Measurements from ENCODE around the gene ANXA2R.
"Not testable (repeated sequence)": the region's sequence is repeated elsewhere in the genome, so short reads cannot be mapped to it uniquely, and the experiment has no call there.

The ANXA2R gene

GRCh38 chr5:43033841-43034590, 6.1 kb downstream of the ANXA2R start:
- DNase-seq: no peak

GRCh38 chr5:43027054-43027785, 12.9 kb downstream of the ANXA2R start:
- DNase-seq: no peak

- DNase-seq: not testable (repeated sequence)
Measured at GRCh38 chr5:43025184-43025950, 14.8 kb downstream of the ANXA2R start.

DNA sequence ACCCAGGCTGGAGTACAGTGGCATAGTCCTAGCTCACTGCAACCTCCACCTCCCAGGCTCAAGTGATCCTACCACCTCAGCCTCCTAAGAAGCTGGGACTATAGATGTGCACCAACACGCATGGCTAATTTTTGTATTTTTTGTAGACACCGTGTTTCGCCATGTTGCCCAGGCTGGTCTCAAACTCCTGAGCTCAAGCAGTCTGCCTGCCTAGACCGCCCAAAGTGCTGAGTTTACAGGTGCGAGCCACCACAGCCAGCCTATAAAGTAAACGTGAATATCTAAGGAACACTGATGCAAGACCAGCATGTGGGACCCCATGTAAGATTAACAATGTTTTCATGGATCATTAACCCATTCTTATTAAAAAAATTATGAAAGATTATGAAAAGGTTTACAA, 15.9 kb downstream of the ANXA2R start:
- no peak for DNase-seq

DNA sequence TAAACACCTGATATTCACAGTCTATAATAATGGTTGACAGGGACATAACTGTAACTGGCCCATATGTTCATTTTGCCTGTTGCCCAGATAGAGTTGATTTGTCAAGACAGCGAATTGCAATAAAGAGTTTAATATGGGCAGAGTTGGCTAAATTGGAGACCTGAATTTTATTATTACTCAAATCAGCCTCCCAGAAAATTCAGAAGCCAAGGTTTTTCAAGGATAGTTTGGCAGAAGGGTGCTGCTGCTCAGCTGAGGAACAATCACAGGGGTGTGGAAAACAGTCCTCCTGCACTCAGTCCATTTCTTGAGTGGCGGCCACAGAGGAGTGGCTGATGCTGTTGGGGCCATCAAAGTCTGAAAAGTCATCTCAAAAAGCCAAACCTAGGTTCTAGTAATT, 19.0 kb downstream of the ANXA2R start:
- no peak for DNase-seq

DNA sequence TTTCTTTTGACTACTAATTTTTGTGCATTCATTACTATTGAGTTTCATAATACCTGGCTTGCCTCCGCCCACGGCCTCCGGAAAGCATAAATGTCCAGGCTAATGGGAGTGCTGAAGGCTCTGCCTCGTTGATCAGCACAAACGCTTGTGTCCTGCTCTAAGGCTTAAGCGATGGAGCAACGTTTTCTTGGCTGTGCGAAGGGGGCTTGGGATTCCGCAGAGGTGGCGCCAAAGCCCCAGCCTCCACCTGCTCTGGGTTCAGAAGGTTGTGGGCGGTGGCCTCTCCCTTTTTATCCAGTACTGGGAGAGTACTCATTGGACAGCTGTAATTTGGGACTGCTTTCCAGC, 19.7 kb downstream of the ANXA2R start:
- DNase-seq: no peak

- peak; percentile 91 for DNase-seq
Measured at GRCh38 chr5:43019614-43020398, 20.3 kb downstream of the ANXA2R start.

DNA sequence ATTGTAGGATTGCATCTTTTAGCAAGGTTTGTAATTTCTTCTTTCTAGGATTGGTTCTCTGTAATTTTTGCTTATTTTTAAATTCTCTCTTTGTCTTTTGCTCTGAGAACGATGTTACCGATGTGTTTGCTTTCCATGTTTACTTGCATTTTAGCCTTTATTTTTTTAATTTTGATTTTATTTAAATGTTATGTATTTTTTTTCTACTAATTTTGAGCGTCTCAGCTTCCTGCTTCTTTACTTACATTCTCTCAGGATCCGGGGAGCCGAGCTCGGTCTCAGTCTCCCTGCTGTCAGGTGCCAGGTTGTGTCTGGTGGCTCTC, 20.9 kb downstream of the ANXA2R start:
- no peak for DNase-seq

GRCh38 chr5:43017428-43017815, 22.7 kb downstream of the ANXA2R start:
- DNase-seq: peak; percentile 48

DNA sequence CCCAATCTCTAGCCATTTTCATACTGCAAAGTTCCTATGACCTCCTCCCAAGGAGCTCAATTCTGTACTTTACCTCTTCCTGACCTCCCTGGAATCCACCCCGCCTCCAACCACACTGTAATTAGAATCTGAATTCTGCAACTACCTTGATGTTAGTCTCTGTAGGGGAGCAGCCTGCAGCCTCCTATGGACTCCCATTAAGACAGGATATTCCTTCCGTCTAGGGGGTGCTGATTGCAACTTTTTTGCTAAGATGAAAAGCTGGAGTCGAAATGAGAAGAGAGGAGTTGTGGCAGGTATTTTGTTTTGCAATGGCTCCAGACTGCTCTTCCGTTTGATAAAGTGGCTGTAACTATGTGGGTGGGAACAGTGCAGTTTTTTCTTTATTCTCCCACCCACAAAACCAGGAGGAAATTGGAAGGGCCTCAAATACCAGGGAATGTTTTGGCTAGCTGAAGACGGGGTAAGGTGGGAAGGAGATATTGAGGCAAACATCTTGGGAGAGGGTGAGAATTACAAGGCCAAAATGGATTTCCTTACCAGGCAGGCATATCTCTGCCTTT, 23.8 kb downstream of the ANXA2R start:
- no peak for DNase-seq

DNA sequence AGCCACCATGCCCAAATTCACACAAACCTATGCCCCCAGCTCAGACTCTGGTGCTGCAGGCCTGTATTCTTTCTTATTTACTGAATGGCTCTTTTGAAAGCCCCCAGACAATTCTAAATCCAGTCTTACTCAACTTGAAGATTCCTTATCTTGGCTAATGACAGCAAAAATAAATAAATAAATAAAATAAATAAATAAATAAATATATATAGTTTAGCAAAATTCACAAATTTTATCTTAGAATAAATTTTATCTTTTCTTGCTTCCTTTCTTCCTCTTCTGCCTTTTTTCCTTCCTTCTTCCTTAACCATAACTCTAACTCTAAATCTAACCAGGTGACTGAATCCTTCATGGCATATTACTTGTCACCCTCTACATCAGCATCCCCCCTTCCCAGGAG, 25.6 kb downstream of the ANXA2R start:
- no peak for DNase-seq

GRCh38 chr5:43010935-43011315, 29.2 kb downstream of the ANXA2R start:
- peak; percentile 79 for DNase-seq

DNA sequence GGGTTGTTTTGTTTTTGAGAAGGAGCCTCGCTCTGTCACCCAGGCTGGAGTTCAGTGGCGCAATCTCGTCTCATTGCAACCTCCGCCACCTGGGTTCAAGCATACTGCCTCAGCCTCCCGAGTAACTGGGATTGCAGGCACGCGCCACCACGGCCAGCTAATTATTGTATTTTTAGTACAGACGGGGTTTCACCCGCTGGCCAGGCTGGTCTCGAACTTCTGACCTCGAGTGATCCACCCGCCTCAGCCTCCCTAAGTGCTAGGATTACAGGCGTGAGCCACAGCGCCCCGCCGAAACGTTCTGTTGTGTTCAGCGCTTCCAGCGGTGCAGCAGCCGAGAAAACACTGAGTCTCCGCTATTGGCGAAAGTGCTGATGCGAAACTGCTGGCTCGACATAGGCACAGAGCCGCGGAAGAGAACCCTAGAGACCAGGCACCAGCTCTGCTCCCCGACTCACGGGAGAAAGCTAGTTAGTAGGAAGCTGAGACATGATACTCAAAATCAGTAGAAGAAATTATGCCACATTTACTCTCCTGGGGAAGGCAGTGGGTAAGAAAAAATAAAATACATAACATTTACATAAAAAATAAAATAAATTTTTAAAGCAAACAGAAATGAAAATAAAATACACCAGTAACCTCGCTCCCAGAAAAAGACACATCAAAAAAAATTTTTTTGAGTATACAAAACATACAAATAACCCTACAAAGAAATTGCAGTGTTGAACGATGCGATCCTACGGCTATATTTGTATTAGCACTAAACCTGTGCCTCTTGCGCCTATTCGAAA, 31.6 kb downstream of the ANXA2R start:
- DNase-seq: peak; percentile 90

DNA sequence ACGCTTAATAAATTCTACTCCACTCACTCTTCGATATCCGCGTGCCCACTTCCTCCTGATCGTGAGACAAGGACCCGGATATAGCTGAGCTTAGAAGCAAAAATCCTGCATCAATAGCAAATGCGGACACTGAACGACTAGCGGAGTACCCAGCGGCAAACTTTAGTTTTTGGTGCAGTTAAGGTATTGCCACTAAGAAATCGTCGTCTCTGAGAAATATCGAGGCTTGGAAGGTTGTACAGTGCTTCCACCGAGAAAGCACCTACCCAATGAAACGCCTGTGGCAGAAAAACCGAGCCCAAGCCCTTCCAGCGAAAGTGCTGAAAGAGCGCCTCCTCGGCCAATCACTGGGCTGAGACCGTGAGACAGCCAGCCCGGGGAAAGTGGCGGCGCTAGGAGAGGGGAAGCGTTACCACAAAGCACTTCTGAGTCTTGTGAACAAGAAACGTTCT, 32.2 kb downstream of the ANXA2R start:
- DNase-seq: peak; percentile 91

DNA sequence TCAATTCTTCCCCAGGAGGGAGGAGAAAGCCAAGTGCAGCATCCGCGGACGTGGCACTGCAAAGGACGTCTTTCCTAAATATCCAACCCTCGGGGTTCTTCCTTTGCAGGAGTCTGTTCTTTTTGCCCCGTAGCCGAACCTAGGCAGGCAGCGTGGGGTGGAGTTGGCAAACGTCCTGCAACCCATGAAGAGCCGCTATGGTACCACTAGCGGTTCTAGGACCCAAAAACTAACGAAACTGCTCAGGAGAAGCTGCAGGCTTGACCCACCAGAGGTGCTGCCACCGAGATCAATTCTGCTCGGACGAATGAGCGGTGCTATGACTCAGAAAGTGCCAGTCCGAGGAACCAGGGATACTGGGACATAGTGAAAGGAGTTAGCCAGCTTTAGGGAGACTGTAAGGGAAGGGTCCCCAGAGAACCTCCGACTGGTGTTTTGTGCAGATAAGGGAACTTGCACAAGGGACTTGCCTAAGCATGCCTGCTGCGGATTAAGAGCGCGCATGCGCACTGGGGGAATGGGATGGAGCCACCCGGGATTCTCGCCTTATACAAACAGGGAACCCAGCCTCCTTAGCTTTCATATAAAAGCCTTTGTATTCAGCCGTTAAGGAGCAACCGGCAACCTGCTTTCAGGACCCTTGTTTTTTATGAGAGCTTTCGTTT, 32.7 kb downstream of the ANXA2R start:
- DNase-seq: peak; percentile 92

DNA sequence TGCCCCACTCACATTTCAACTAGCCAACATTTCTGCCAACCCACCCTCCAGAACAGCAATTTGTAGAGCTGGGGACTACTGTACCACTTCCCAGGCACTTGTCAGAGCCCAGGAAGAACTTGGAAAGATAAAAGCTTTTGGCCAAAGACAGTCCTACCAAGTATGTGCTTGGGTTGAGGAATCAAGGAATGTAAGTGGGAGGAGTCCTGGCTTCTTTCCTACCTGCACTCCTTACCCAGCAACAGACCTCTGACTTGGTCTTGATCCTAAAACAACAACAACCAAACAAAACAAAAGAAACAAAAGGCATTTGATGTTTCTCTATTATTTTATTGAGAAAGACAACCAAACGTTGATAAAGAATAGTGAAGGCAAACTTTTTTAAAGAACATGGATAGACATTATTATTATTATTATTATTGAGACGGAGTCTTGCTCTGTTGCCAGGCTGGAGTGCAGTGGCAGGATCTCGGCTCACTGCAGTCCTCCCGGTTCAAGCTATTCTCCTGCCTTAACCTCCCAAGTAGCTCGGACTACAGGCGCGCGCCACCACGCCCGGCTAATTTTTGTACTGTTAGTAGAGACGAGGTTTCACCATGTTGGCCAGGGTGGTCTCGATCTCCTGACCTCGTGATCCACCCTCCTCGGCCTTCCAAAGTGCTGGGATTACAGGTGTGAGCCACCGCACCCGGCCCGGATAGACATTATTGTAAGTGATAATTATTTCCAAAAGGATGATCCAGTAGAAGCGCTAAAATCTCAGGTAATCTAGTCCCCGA, 33.5 kb downstream of the ANXA2R start:
- DNase-seq: no peak

- peak; percentile 35 for DNase-seq
Measured at GRCh38 chr5:43005031-43005430, 35.1 kb downstream of the ANXA2R start.

DNA sequence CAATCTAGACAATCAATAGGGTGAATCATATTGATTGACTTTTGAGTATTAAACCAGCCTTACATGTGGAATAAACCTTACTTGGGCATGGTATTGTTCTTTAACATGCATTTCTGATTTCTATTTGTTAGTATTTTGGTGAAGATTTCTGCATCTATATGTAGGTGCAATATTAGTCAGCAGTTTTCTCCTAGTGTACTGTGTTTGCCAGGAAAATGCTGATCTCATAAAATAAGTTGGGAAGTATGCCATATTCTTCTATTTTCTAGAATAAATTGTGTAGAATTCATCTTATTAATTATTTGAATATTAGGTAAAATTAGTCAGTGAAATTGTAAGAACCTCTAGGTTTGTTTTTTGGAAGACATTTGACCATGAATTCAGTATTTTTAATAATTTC, 38.4 kb downstream of the ANXA2R start:
- DNase-seq: no peak

- DNase-seq: no peak
Measured at GRCh38 chr5:43000914-43001313, 39.2 kb downstream of the ANXA2R start.

DNA sequence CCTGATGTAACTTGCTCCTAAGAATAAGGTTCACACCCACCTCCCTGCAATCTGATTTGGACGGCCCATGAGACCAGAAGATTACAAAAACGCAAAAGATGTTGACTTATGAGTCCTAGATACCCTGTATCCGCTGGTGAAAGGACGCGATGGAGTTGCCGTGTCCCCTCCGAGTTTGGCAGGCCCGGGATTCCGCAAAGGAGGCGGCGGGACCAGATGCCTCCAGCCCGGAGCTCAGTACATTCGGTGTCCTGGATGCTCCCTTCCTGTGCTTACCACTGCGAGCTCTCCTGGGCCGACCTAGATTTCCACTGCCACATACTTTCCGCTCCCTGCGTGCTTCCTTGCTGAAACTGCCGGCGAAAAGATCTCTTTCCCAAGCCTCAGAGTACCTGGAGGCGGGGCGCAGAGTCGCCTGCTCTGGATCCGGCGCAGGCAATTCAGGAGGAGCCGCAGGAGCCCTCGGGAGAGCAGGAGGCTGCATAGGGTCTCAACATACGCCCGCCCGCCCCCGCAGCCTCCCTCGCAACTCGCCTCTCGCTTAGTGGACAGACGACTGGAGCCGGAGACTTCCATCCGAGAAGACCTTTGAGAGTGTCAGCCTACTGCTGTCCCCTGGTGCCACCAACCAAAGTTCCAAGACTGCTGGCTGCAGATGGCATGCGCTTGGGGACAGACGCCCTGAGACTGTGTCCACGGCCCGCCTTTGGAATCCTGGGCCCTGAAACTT, 39.8 kb downstream of the ANXA2R start:
- no peak for DNase-seq
